ENCODE measurements around the gene MBLAC1. TPM values are rescaled to one million over a fixed set of nuclear protein-coding genes. Genes with fewer than 3 reads are reported as not detected.

MBLAC1 gene
- total and polyA plus RNA-seq, 11 donors, result 1.3 to 3.2 (median 2.0) TPM

DNA sequence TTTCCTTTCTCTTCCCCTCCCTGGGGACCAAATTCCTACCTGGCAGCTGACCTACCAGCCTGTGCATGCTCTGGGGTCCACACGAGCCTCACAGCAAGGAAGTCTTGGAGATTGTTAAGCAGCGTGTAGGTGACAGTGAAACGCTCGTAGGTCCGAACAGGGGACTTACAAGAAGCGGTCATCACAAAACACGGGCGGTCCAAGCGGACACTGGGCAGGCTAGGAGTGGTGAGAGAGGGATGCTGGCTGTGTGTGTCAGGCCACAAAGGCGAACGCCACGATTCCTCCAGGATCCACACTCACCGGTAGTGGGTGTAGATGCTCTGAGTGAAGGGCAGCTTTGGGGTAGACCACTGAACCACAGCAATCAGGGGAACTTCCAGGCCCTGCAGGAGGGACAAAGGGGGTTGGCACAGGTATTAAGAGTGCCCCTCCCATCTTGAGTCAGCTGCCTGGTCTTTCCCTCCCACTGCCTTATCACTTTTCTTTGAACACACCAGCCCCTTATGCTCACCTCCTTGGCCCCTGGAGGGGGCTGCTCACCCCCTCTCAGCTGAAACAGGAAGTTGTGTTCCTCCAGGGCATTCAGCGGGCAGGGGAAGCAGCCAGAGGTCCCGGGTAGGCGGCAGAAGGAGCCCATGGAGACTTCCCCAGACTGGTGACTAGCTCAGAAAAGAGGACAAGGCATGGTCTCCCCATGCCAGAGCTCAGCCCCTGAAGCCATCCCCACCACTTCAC is 29.7 kb downstream of the MBLAC1 start:
- no peak for DNase-seq
- Histone ChIP-seq H3K4me3 (peak overlapping the region in 2 of 12 donors; percentile 91 to 93), H3K4me1 (peaks cover 0 to 57% (median 15%) of the 10 kb centered on the region in 12 donors), H3K36me3 (peaks cover 0 to 52% (median 38%) of the 10 kb centered on the region in 9 donors), H3K9me3 (no peaks in the 10 kb centered on the region), H3K27ac (peak overlapping the region in 5 of 12 donors; percentile 1 to 94 (median 80)), H3K27me3 (no peaks in the 10 kb centered on the region)
- TF ChIP-seq, protein P1, sequence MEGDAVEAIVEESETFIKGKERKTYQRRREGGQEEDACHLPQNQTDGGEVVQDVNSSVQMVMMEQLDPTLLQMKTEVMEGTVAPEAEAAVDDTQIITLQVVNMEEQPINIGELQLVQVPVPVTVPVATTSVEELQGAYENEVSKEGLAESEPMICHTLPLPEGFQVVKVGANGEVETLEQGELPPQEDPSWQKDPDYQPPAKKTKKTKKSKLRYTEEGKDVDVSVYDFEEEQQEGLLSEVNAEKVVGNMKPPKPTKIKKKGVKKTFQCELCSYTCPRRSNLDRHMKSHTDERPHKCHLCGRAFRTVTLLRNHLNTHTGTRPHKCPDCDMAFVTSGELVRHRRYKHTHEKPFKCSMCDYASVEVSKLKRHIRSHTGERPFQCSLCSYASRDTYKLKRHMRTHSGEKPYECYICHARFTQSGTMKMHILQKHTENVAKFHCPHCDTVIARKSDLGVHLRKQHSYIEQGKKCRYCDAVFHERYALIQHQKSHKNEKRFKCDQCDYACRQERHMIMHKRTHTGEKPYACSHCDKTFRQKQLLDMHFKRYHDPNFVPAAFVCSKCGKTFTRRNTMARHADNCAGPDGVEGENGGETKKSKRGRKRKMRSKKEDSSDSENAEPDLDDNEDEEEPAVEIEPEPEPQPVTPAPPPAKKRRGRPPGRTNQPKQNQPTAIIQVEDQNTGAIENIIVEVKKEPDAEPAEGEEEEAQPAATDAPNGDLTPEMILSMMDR (IDR thresholded peaks at IDR 0.05), result no peak
- TF ChIP-seq POLR2A (IDR thresholded peaks at IDR 0.05), result no peak
- WGBS, 4 donors, result 82 to 85% (median 83%) methylated on average over 16 of the region's 16 CpGs
- intact Hi-C loops (cut with DNase I), result no loop called here
- no peak for ATAC-seq

DNA sequence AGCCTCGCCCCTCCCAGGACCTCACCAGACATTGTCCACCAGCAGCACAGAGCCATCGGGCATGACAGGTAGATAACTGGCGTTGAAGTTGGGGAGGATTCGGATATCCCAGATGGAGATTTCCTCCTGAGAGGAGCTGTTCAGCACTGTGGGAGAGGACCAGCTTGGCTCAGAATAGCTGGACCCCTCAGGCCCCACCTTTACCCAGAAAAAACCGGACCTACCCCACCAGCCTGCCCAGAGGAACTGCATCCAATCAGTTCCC is 30.2 kb downstream of the MBLAC1 start:
- WGBS, 4 donors, result 46 to 78% (median 64%) methylated on average over 2 to 5 of the region's 5 CpGs

DNA sequence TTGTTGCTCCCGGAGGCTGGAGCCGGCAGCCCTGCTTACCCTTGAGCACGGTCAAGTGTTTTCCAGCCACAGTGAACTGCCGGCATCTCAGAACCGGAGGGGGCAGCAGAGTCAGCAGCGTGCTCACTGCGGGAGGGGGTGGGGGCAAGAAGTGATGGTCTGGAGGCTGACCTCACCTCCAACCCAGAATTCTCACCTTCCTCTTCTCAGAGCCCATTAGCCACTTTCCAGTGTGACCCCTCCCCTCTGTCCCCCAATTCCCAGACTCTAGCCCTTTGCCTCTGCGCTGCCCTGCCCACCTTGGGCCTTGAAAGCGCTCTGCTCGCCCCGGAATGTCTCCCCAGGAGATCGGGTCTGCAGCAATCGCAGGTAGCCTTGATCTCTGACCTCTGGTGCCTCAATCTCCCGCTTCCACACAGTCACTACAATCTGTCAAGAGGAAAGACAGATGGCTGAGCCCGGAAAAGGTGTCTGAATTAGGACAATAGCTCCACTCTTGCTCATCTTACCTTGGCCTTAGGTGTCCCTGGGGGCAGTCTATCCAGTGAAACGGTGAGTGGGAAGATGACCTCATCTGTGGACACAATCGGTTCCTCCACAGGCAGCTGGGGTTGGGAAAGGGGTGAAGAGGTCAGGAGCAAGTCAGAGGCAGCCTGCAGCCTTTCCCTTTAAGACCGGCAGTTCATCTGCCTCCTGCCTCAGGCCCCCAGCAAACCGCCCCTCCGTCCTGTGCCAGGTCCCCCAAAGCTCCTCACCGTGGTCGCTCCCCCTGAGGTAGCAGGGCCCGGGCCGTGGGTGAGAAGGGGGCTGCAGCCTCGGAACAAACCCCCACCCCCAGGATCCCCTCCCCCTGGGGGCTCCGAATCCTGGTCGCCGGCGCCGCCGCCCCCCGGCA is 30.8 kb downstream of the MBLAC1 start:
- intact Hi-C loops (cut with DNase I), result loop anchor here in 1 of 10 donors (1.0 kb wide), 1 partner anchor 20 kb away; the partner anchor contains the start of genes GPC2 and STAG3
- H3K4me3 ChIP-seq, result peak overlapping the region; percentile 70 to 99 (median 91)
- H3K4me1 ChIP-seq, result peaks cover 0 to 46% (median 15%) of the 10 kb centered on the region in 12 donors
- ATAC-seq (peak in 3 of 4 donors; percentile 6 to 31 (median 26)), DNase-seq (peak in 1 of 5 donors; percentile 51)
- H3K27me3 ChIP-seq, result no peaks in the 10 kb centered on the region
- H3K27ac ChIP-seq, result peak overlapping the region; percentile 56 to 94 (median 82)
- H3K9me3 ChIP-seq, result no peaks in the 10 kb centered on the region
- peaks cover 0 to 44% (median 38%) of the 10 kb centered on the region in 9 donors for H3K36me3 ChIP-seq
- 20 to 27% (median 24%) methylated on average over 24 to 32 of the region's 32 CpGs for WGBS, 4 donors
- TF ChIP-seq, protein P1 (IDR thresholded peaks at IDR 0.05), result peak in 4 of 12 donors; percentile 7 to 20 (median 14)
- no peak for TF ChIP-seq POLR2A (IDR thresholded peaks at IDR 0.05)

More for the DNA sequence above, 30.2 kb downstream of the MBLAC1 start:
- Histone ChIP-seq H3K36me3 (peaks cover 0 to 47% (median 38%) of the 10 kb centered on the region in 9 donors), H3K4me3 (peak overlapping the region in 5 of 12 donors; percentile 78 to 93 (median 92)), H3K9me3 (no peaks in the 10 kb centered on the region), H3K27ac (peak overlapping the region in 8 of 12 donors; percentile 1 to 94 (median 81)), H3K4me1 (peaks cover 0 to 52% (median 15%) of the 10 kb centered on the region in 12 donors), H3K27me3 (no peaks in the 10 kb centered on the region)
- ATAC-seq (no peak), DNase-seq (no peak)
- TF ChIP-seq, protein P1 (IDR thresholded peaks at IDR 0.05), result no peak
- no peak for TF ChIP-seq POLR2A (IDR thresholded peaks at IDR 0.05)
- intact Hi-C loops (cut with DNase I), result no loop called here
